GM18507 (cell line): ENCODE results near the gene CD2AP.

Source experiments
- DNase-seq: peaks from one replicate; pipeline ENCODE4 v3.0.0; 2011; ENCODE audit warnings: low read depth; ENCODE audit not compliant: insufficient read length; ENCODE audit errors: extremely low spot score
- FAIRE-seq: peaks from 2 replicates; lab custom pipeline; 2011; peaks lifted over from hg19 to GRCh38; lab: Jason Lieb, UNC

Gene CD2AP

DNA sequence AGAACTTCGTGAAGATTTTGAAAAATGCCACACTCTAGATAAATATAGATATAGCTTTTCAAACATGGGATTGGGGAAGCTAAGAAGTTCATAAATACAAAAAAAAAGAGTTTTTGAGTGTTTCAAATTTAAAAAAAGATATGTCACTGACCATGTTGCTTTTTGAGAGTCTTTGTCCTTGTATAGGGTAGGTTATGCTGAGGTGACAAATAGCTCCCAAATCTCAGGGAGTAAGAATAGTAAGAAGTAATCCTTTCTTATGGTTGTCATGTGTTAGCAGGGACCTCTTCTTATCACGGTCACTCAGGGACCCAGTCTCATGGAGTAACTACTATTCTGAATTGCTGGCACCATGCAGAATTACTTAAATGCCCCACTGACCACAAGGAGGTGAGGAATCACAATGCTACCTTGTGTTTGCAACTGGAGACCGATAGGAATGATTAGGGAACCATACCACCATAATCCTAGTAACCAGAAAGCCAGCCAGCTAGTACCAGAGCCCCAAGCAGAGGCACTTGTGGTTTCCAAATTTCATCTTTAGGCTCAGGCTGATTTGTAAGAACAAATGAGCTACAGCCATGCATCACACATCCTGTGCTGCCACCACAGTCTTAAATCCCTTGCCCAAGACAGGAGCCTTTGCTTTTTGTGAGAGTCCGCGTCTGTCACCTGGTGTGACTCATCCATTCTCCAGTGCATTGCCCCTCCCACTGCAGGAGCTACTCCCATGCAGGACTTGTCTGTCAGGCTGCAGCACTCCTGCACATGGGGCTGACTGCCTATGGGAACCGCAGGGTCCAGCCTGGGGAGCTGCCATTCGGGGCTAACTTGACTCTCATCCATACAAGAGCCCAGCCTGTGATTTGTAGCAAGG lies 178.4 kb downstream of the CD2AP start:
- DNase-seq = no peak
- FAIRE-seq = no peak

DNA sequence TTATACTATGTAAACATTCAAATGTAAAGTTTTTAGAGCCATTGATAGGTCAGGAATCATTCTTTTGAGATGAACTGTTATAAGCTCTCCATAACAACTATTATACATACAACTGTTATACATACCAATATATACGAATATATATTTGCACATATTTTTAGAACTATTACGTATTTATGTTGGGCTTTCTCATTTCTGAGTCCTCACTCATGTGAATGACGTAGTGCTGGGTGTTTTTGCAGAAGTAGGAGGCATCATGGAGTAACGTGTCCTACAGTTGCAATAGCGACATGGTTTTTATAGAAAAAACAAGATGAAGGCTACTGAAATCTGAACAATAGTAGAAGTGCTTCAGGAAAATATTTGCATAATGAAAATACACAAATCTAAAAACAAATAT lies 184.4 kb downstream of the CD2AP start:
- FAIRE-seq (no peak), DNase-seq (no peak)

DNA sequence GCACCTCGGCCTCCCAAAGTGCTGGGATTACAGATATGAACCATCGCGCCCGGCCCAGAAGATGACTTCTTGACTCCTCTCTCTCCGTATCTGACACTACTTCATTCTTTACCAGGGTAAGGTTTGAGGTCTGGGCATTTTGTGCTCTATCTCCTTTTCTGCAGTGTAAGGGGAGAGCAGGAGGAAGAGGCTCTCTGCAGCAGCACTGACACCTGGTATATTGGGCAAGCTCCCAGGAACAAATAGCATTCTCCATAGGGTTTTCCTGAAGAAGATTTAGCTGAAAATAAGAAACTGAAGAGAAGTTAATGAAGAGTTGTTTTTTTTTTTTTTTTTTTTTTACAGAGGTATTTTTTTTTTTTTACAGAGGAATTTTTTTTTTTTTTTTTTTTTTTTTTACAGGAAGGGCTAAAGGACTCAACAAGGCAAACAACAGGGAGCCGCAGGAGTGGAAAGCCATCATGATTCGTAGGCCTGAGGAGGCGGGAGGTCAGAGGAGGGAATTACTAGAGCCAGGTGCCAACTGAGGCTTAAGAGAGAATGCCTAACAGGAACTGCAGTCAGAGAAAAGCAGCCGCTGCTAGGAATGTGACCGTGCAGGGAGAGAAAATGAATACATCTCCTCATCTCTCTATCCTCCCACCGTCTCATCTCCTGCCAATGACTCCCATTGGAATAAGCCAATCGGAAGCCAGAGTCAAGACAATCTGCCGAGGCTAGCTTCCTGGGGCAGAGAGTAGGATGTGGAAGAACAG lies 186.1 kb downstream of the CD2AP start:
- no peak for DNase-seq

DNA sequence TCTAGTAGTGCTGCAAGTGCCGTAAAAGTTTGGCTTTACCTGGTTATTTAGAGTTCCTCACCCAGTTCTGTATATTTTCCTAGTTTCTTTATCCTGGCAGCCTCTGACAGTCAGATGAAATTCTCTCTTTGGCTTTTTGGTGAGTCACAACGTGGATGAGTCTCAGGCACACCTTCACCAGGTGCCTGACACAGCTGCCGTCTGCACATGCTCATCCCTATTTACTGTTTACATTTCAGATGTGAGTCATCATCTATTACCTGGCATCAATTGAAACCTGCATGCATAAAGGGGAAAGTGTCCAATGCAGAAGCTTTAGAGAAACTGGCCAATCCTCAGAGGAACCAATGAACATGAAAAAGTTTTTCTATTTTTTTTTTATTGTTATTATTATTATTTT lies 187.5 kb downstream of the CD2AP start:
- FAIRE-seq = no peak

More for the DNA sequence above, 186.1 kb downstream of the CD2AP start:
- FAIRE-seq = no peak

DNA sequence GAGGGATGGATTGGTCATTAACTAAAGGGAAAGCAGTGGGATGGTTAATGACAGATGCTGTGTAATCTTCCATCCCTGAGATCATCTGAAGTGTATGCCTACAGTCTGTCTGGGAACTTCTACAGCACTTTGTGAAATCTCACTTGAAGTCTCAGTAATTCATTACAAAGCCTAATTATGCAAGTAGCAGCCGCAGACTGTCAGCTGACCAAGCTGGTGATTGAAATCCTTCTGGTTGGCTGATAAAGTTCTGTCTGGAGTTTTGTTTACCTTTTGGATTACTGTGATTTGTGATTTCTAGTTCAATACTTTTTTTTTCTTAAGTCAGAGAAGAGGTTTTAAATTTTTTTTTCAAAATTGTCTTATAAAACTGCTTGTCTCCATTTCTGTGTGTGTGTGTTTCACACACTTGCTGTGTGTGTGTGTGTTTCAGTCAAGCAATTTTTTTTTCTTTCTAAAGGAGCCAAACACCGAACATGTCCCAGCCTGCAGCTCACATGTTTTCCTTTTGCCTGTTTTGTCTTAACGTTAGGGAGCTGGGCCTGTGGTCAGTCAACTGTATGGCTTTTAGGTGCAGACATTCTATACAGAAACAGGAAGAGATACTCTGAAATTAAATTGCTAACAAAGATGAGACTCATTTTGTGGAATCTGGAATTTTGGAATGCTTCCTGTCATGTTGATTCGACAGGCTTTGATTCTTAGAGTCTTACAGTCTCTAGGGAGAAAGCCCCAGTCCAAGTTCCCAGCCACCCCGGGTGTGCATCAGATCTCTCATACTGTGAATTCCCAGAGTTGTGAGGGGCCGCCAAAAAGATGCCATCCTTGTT lies 192.3 kb downstream of the CD2AP start:
- no peak for FAIRE-seq
- no peak for DNase-seq

More for the DNA sequence above, 187.5 kb downstream of the CD2AP start:
- DNase-seq = no peak

DNA sequence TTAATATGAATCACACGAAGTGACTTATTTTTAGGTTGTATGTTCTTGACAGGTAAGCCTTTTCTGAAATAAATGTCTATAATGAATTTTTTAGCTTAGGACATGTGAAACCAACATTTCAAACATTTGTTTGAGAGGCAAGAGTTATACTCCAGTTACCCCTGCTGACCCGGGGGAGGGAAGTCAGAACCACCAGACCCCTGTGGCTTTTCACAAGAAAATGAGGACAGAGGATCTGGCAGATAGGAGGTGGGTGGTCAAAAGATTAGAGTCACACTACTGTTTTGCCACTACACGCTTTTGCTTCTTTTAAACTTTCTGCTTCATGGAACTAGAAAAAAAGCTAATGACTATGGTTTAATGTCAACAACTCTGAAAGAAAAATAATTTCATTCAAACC lies 193.3 kb downstream of the CD2AP start:
- DNase-seq (no peak), FAIRE-seq (no peak)

DNA sequence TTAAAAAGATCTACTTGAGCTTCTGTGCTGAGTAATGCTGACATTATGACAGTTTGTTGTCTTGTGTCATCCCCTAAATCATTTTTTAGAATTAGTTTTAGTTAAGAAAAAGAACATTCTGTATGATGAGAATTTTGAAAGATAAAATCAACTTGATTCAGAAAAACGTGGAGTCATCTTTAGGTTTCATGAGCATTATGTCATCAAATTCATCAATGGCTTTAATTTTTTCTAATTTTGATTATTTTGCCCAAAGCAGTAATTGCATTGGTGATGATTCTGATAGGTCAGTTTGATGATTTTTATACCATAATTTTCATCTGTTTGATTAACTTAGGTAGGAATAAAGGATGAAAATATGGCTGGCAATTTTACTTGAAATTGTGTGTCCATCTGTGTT lies 194.2 kb downstream of the CD2AP start:
- FAIRE-seq = no peak

DNA sequence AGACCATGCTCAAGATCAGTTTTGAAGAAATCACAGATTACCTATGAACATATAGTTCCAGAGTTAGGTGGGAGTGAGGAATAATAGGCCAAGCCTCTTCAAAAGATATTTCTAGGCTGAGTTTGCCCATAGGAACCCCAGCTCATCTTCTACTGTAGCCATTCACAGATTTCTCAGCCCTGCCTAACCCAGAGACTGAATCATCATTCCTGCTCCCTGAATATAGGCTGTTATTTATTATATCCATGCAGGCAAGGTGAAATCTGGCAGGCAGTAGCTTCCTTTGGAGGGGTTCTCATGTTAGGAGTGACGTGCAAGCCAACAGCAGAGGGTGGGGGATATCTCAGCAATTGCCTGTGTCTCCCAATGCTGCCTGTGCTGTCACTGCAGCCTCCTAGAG lies 195.2 kb downstream of the CD2AP start:
- FAIRE-seq (no peak), DNase-seq (no peak)

More for the DNA sequence above, 194.2 kb downstream of the CD2AP start:
- DNase-seq = no peak

DNA sequence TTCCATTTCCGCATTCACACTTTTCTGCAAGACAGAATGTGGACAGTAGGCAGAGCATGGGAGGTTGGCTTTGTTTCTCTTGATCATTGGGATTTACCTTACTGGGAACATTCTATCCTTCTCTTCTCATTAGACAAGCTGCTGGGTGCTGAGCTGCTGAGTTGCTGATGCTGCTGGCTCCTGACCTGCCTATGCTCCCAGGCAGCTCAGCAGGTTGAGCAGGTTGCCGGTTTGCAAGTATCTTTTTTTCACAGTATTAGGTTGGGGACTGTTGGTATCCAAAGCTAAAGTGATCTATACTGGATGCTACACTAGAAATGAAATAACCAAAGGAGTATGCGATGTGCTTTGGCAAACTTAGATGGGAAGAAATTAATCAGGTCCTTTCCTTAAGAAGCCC lies 197.1 kb downstream of the CD2AP start:
- no peak for DNase-seq
- no peak for FAIRE-seq
